Activated naive CD4-positive, alpha-beta T cell treated with anti-CD3 and anti-CD28 coated beads, Interleukin-2, amount 50 U/mL, for 72 hours (primary cell): Measurements from ENCODE around the gene TMCO2. TPM values are rescaled to one million over a fixed set of nuclear protein-coding genes. Genes with fewer than 3 reads are reported as not detected.
A peak's percentile ranks its signal among the peaks of the same experiment; 100 is the strongest.
"Not testable (repeated sequence)": the region's sequence is repeated elsewhere in the genome, so short reads cannot be mapped to it uniquely, and the experiment has no call there.

Experiments
- ATAC-seq, 2 donors: fragments of 150-1000 bp; cut with Tn5 transposase; 2 replicates each; pipeline ENCODE4 v1.10.0; 2021; ENCODE audit warnings: mild to moderate bottlenecking in 2 of 2, moderate library complexity in 2 of 2
- DNase-seq, 2 donors: peaks; one replicate each; pipeline ENCODE4 v3.0.0; 2021 to 2022; ENCODE audit warnings: low spot score in 2 of 2
- H3K27ac Mint-ChIP-seq, 2 donors: one replicate each; pipeline ENCODE4 v1.8.0; 2022; ENCODE audit warnings: mild to moderate bottlenecking in 2 of 2, mixed read lengths in 2 of 2
- H3K36me3 Mint-ChIP-seq, 2 donors: one replicate each; pipeline ENCODE4 v1.8.0; 2022; ENCODE audit warnings: mixed read lengths in 2 of 2
- H3K9me3 Mint-ChIP-seq, 2 donors: one replicate each; pipeline ENCODE4 v1.8.0; 2022; ENCODE audit warnings: mixed read lengths in 2 of 2
- total RNA-seq, 2 donors: library from RNA; stranded (reverse); gene quantifications; one replicate each; pipeline ENCODE4 v1.2.3, GENCODE V29; 2022

Gene TMCO2
- not detected for total RNA-seq

- Mint-ChIP-seq H3K27ac (no peak within 1 kb of the TSS), H3K36me3 (no peaks in the 10 kb centered on the region), H3K9me3 (no peaks in the 10 kb centered on the region)
- no peak for ATAC-seq
- DNase-seq: no peak
These were observed at the start of gene TMCO2 for GRCh38 chr1:40247655-40248054. Gene TMCO2 (plus strand): TSS chr1:40247937. CDS start chr1:40247994, 57 bp downstream.

DNA sequence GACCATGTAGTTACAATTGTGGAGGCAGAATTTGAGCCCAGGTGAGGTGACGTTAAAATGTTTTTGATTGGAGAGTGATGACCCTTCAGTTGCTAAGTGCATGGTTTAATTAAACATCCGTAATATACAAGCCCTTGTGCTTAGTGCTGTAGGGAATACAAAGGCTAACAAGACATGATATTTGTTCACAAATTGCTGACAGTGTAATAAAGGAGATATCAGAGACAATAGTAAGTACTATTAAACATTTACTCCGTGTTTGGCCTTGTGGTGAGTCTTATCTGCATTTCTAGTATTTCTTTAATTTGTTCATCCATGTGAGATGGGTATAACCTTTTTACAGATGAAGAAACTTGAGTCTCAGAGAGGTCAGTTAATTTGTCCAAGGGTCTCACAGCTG lies 48.6 kb upstream of the TMCO2 start:
- DNase-seq (no peak), ATAC-seq (no peak)
- H3K9me3 Mint-ChIP-seq: no peaks in the 10 kb centered on the region
- no peaks in the 10 kb centered on the region for H3K36me3 Mint-ChIP-seq
- no peak overlapping the region for H3K27ac Mint-ChIP-seq

GRCh38 chr1:40204856-40205255 lies 42.9 kb upstream of the TMCO2 start:
- Mint-ChIP-seq H3K9me3 (no peaks in the 10 kb centered on the region), H3K36me3 (peaks cover 6% of the 10 kb centered on the region in 2 donors), H3K27ac (no peak overlapping the region)
- DNase-seq: no peak
- no peak for ATAC-seq

- Mint-ChIP-seq H3K27ac (peak overlapping the region in 1 of 2 donors; percentile 1), H3K9me3 (no peaks in the 10 kb centered on the region), H3K36me3 (peaks cover 3 to 4% of the 10 kb centered on the region in 2 donors)
- no peak for DNase-seq
- ATAC-seq: no peak
These were observed 37.1 kb upstream of the TMCO2 start for GRCh38 chr1:40210511-40211204.

DNA sequence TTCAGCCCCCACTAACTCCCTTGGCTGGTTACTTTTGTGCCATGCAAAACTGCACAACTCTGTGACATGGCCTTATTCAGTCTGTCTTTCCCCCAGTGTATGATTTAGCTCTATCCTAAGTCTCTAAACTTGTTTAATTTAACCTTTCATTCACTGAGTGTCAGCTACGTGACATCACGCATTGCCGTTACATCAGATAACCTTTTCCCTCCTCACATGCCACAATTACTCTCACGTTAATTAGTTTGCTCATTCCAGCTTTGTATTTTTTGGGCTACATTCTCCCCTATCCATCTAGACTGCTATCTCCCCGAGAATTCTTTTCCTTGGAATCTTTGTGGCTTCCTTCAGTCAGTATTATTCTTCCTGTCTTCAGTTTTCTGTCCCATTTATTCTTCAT lies 29.4 kb upstream of the TMCO2 start:
- DNase-seq (no peak), ATAC-seq (no peak)
- Mint-ChIP-seq H3K36me3 (no peaks in the 10 kb centered on the region), H3K27ac (no peak overlapping the region), H3K9me3 (no peaks in the 10 kb centered on the region)

GRCh38 chr1:40221471-40221905 lies 26.2 kb upstream of the TMCO2 start:
- not testable (repeated sequence) for DNase-seq, H3K9me3 Mint-ChIP-seq, H3K36me3 Mint-ChIP-seq, H3K27ac Mint-ChIP-seq, ATAC-seq

DNA sequence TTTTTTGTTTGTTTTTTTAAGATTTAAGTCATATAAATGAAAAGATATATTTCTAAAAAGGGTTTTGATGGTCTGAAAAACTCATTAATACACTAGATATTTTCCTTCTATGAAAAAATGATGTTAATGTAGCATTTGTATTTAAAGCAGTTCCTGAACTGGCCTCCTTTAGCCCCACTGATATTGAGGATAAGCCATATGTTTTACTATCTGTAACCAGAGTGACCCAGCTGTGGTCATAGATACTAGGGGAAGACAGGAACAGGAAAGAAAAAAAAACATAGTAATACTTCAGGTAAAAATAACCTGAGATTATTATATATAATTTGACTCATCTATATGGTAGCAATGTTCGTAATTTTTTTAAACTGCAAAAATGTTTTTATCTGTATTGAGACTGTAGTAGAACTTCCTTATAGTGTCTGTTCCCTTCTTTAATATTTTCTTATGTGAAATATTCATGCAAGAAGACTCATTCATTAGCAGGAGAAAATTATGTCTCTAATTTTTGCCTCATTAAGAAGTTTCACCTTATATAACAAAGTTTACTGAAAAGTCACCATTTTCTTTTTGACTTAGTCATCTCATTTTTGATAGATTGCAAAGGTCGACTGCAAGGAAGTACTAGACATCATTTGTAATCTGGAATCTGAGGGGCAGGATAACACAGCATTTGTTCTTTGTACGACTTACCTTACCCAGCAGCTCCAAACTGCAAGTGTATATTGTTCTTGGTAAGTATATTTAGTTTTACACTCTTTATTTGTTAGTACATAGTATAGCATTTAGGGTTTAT lies 25.6 kb upstream of the TMCO2 start:
- Mint-ChIP-seq H3K27ac (no peak overlapping the region), H3K9me3 (no peaks in the 10 kb centered on the region), H3K36me3 (peaks cover 0 to 6% of the 10 kb centered on the region in 2 donors)
- ATAC-seq: no peak
- no peak for DNase-seq

GRCh38 chr1:40224040-40224439 lies 23.7 kb upstream of the TMCO2 start:
- DNase-seq (no peak), ATAC-seq (peak; percentile 95 to 97)
- Mint-ChIP-seq H3K27ac (no peak overlapping the region), H3K9me3 (no peaks in the 10 kb centered on the region), H3K36me3 (peaks cover 0 to 6% of the 10 kb centered on the region in 2 donors)

DNA sequence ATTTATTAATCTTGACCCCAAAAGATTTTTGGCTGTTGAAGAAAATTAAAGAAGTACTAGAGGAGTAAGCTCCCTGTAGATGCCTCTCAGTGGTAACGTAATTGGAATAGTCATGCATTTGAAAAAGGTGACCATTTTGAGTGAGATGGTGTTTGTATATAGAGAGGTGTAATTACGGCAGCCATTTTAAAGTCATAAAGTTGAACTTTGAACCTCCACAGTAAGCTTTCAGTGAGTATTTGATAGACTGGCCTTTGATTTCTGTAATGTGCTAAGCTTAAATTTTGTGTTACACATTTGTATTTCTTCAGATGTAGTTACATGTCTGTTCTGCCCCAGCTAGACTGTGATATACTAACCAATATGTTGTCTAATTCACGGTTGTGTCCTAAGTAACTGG lies 21.5 kb upstream of the TMCO2 start:
- no peak for ATAC-seq
- no peak for DNase-seq
- peaks cover 7 to 14% of the 10 kb centered on the region in 2 donors for H3K36me3 Mint-ChIP-seq
- H3K9me3 Mint-ChIP-seq: no peaks in the 10 kb centered on the region
- no peak overlapping the region for H3K27ac Mint-ChIP-seq

- peaks cover 35 to 42% of the 10 kb centered on the region in 2 donors for H3K36me3 Mint-ChIP-seq
- H3K27ac Mint-ChIP-seq: no peak overlapping the region
- no peaks in the 10 kb centered on the region for H3K9me3 Mint-ChIP-seq
- peak in 1 of 2 donors; percentile 74 for DNase-seq
- ATAC-seq: peak; percentile 95 to 96
These were observed 15.3 kb upstream of the TMCO2 start for GRCh38 chr1:40232444-40232843.

- ATAC-seq: no peak
- peak overlapping the region in 1 of 2 donors; percentile 64 for H3K27ac Mint-ChIP-seq
- H3K36me3 Mint-ChIP-seq: peaks cover 37 to 51% of the 10 kb centered on the region in 2 donors
- no peak for DNase-seq
- H3K9me3 Mint-ChIP-seq: peaks cover 0 to 6% of the 10 kb centered on the region in 2 donors
These were observed 8.1 kb upstream of the TMCO2 start for GRCh38 chr1:40239626-40240025.

DNA sequence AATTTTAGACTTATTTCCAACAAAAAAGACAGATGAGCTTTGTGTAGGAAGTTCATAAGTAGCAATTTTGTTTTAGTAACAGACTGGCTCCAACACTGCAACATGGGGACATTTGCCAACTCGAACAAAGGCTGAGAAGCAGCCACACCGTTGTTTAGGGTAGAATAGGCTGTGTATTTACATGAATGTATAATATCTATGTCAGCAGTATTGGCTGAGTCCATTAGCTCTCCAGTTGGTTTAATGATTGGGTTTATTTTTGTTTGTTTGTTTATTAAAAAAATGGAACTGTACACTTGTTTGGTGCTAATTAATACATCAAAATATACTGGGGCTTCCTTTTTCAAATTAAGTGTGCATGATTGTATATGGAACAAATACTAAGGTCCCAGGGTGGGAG lies 7.3 kb upstream of the TMCO2 start:
- Mint-ChIP-seq H3K27ac (no peak overlapping the region), H3K9me3 (peaks cover 0 to 6% of the 10 kb centered on the region in 2 donors), H3K36me3 (peaks cover 37 to 50% of the 10 kb centered on the region in 2 donors)
- DNase-seq (no peak), ATAC-seq (no peak)

- Mint-ChIP-seq H3K36me3 (peaks cover 30 to 40% of the 10 kb centered on the region in 2 donors), H3K27ac (peak overlapping the region; percentile 80 to 93), H3K9me3 (peaks cover 0 to 6% of the 10 kb centered on the region in 2 donors)
- ATAC-seq: peak; percentile 41 to 64
- no peak for DNase-seq
These were observed 6.4 kb upstream of the TMCO2 start for GRCh38 chr1:40241362-40241761.

GRCh38 chr1:40243351-40243750 lies 4.4 kb upstream of the TMCO2 start:
- no peak for ATAC-seq
- H3K27ac Mint-ChIP-seq: no peak overlapping the region
- no peak for DNase-seq
- H3K9me3 Mint-ChIP-seq: peaks cover 0 to 6% of the 10 kb centered on the region in 2 donors
- peaks cover 10 to 22% of the 10 kb centered on the region in 2 donors for H3K36me3 Mint-ChIP-seq

DNA sequence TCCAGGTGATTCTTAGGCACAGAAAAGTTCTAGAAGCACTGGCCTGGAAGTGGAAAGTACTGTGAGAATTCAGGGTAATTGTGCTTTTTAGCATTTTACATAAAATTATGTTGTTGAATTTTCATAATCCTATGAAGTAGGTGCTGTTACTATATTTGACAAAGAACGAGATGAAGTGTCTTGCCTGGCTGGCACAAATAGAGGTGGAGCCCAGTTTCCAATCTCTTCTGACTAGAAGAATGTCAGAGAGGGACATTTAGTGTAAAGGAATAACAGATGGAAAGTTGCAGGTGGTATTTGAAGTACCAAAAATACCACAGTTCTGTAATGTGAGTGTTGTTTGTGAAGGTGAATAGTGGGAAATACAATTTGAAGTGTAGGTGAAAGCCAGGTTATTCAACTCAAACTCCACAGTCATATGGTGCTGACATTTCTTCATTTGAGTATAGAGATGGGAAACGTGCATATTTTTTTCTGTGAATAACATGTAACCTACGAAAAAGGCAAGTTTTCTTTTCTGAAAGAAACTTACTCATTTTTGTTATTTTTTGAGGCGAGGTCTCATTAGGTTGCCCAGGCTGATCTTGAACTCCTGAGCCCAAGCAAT lies 3.5 kb upstream of the TMCO2 start:
- ATAC-seq (peak in 1 of 2 donors; percentile 63), DNase-seq (no peak)
- H3K36me3 Mint-ChIP-seq: peaks cover 3 to 13% of the 10 kb centered on the region in 2 donors
- H3K9me3 Mint-ChIP-seq: peaks cover 0 to 1% of the 10 kb centered on the region in 2 donors
- H3K27ac Mint-ChIP-seq: peak overlapping the region in 1 of 2 donors; percentile 85

DNA sequence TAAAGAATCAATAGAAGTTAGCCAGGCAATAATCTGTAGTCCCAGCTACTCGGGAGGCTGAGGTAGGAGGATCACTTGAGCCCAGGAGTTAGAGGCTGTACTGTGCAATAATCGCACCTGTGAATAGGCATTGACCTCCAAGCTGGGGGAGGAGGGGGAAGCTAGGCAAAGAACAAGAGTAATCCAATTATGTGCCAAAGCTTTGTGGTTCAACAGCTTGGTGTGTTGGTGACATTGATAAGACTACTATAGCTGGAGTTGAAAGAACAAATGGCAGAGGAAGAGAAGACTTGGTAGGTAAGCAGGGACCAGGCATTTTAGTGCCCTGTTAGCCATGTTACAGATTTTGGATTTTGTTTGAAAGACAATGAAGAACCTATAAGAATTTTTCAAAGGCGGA lies 2.1 kb upstream of the TMCO2 start:
- no peaks in the 10 kb centered on the region for H3K36me3 Mint-ChIP-seq
- no peak for DNase-seq
- H3K27ac Mint-ChIP-seq: no peak overlapping the region
- no peaks in the 10 kb centered on the region for H3K9me3 Mint-ChIP-seq
- no peak for ATAC-seq

DNA sequence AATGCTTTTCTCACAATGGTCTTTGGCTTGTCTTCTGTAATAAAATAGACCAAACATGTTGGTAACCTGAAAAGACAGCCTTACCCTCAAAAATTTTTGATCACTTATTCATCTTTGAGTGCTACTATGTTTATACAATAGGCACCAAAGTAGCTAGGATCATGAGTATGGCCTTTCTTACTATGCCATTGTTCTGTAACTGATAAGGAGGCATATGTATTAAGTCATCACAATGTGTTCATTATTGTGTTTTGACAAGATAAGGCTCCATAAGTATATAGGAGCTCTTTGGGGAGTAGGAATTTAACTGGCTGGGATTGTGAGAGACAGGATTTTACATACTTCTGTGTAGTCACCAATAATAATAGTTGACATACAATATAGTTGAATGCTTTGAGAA lies 675 bp downstream of the TMCO2 start:
- H3K9me3 Mint-ChIP-seq: no peaks in the 10 kb centered on the region
- H3K27ac Mint-ChIP-seq: no peak overlapping the region
- DNase-seq (no peak), ATAC-seq (no peak)
- no peaks in the 10 kb centered on the region for H3K36me3 Mint-ChIP-seq
